Activated CD8-positive, alpha-beta memory T cell treated with anti-CD3 and anti-CD28 coated beads, Interleukin-2, amount 50 U/mL, for 48 hours (primary cell): ENCODE measurements around the gene UCP3.

Source experiments
- DNase-seq: peaks from one replicate; pipeline ENCODE4 v3.0.0-alpha.2; 2020

Gene UCP3

GRCh38 chr11:73976451-73977151 lies 32.3 kb downstream of the UCP3 start:
- DNase-seq, result no peak

GRCh38 chr11:73975479-73975757 lies 33.5 kb downstream of the UCP3 start:
- no peak for DNase-seq

- no peak for DNase-seq
These were observed 34.0 kb downstream of the UCP3 start for GRCh38 chr11:73974604-73975478.

GRCh38 chr11:73972620-73973449 lies 36.0 kb downstream of the UCP3 start:
- no peak for DNase-seq

GRCh38 chr11:73972187-73972586 lies 36.7 kb downstream of the UCP3 start:
- DNase-seq, result peak; percentile 60

- no peak for DNase-seq
These were observed 37.6 kb downstream of the UCP3 start for GRCh38 chr11:73971175-73971719.

- DNase-seq, result no peak
These were observed 38.7 kb downstream of the UCP3 start for GRCh38 chr11:73969991-73970800.

GRCh38 chr11:73969091-73969490 lies 39.8 kb downstream of the UCP3 start:
- no peak for DNase-seq

- no peak for DNase-seq
These were observed 40.4 kb downstream of the UCP3 start for GRCh38 chr11:73968356-73968966.

- DNase-seq, result no peak
These were observed 43.1 kb downstream of the UCP3 start for GRCh38 chr11:73965764-73966121.

GRCh38 chr11:73965076-73965763 lies 43.7 kb downstream of the UCP3 start:
- DNase-seq, result peak; percentile 54

- DNase-seq, result no peak
These were observed 45.0 kb downstream of the UCP3 start for GRCh38 chr11:73963861-73964260.

- DNase-seq, result no peak
These were observed 46.7 kb downstream of the UCP3 start for GRCh38 chr11:73962101-73962705.

- DNase-seq, result no peak
These were observed 47.6 kb downstream of the UCP3 start for GRCh38 chr11:73961321-73961720.

- DNase-seq, result no peak
These were observed 50.3 kb downstream of the UCP3 start for GRCh38 chr11:73958521-73959141.

GRCh38 chr11:73957654-73958361 lies 51.1 kb downstream of the UCP3 start:
- no peak for DNase-seq

- no peak for DNase-seq
These were observed 51.8 kb downstream of the UCP3 start for GRCh38 chr11:73956876-73957653.

GRCh38 chr11:73951797-73952196 lies 57.1 kb downstream of the UCP3 start:
- no peak for DNase-seq
